ENCODE results near the gene DNAH14.
A peak's percentile ranks its signal among the peaks of the same experiment; 100 is the strongest.
"Not testable (repeated sequence)": the region's sequence is repeated elsewhere in the genome, so short reads cannot be mapped to it uniquely, and the experiment has no call there.

Gene DNAH14

GRCh38 chr1:225155555-225155954 lies 226.1 kb downstream of the DNAH14 start:
- no peak for DNase-seq (ENCODE audit: low spot score)

GRCh38 chr1:225156254-225156653 lies 226.8 kb downstream of the DNAH14 start:
- DNase-seq (ENCODE audit: low spot score) = no peak

- DNase-seq (ENCODE audit: low spot score) = no peak
Measured at GRCh38 chr1:225158291-225158690, 228.8 kb downstream of the DNAH14 start.

- DNase-seq (ENCODE audit: low spot score) = no peak
Measured at GRCh38 chr1:225159793-225160192, 230.3 kb downstream of the DNAH14 start.

- not testable (repeated sequence) for DNase-seq (ENCODE audit: low spot score)
Measured at GRCh38 chr1:225177409-225177808, 247.9 kb downstream of the DNAH14 start.

GRCh38 chr1:225179686-225180085 lies 250.2 kb downstream of the DNAH14 start:
- DNase-seq (ENCODE audit: low spot score) = no peak

GRCh38 chr1:225182716-225183115 lies 253.2 kb downstream of the DNAH14 start:
- DNase-seq (ENCODE audit: low spot score) = no peak

- DNase-seq (ENCODE audit: low spot score) = no peak
Measured at GRCh38 chr1:225191199-225191753, 261.8 kb downstream of the DNAH14 start.

- DNase-seq (ENCODE audit: low spot score) = no peak
Measured at GRCh38 chr1:225201447-225201846, 272.0 kb downstream of the DNAH14 start.

- DNase-seq (ENCODE audit: low spot score) = no peak
Measured at GRCh38 chr1:225207791-225208190, 278.3 kb downstream of the DNAH14 start.

- no peak for DNase-seq (ENCODE audit: low spot score)
Measured at GRCh38 chr1:225209153-225209552, 279.7 kb downstream of the DNAH14 start.

GRCh38 chr1:225210180-225210579 lies 280.7 kb downstream of the DNAH14 start:
- DNase-seq (ENCODE audit: low spot score) = not testable (repeated sequence)

- not testable (repeated sequence) for DNase-seq (ENCODE audit: low spot score)
Measured at GRCh38 chr1:225211694-225212442, 282.4 kb downstream of the DNAH14 start.

GRCh38 chr1:225224287-225224686 lies 294.8 kb downstream of the DNAH14 start:
- DNase-seq (ENCODE audit: low spot score) = no peak

- no peak for DNase-seq (ENCODE audit: low spot score)
Measured at GRCh38 chr1:225225681-225226080, 296.2 kb downstream of the DNAH14 start.

GRCh38 chr1:225228871-225229303 lies 299.4 kb downstream of the DNAH14 start:
- no peak for DNase-seq (ENCODE audit: low spot score)

GRCh38 chr1:225229429-225229828 lies 300.0 kb downstream of the DNAH14 start:
- not testable (repeated sequence) for DNase-seq (ENCODE audit: low spot score)

GRCh38 chr1:225230483-225230882 lies 301.0 kb downstream of the DNAH14 start:
- DNase-seq (ENCODE audit: low spot score) = no peak

- DNase-seq (ENCODE audit: low spot score) = not testable (repeated sequence)
Measured at GRCh38 chr1:225232930-225233329, 303.5 kb downstream of the DNAH14 start.

- no peak for DNase-seq (ENCODE audit: low spot score)
Measured at GRCh38 chr1:225242611-225243010, 313.1 kb downstream of the DNAH14 start.

- no peak for DNase-seq (ENCODE audit: low spot score)
Measured at GRCh38 chr1:225250432-225250831, 321.0 kb downstream of the DNAH14 start.

- no peak for DNase-seq (ENCODE audit: low spot score)
Measured at GRCh38 chr1:225253173-225253572, 323.7 kb downstream of the DNAH14 start.

GRCh38 chr1:225253784-225254183 lies 324.3 kb downstream of the DNAH14 start:
- DNase-seq (ENCODE audit: low spot score) = peak; percentile 20

GRCh38 chr1:225254676-225255075 lies 325.2 kb downstream of the DNAH14 start:
- no peak for DNase-seq (ENCODE audit: low spot score)
